MCF 10A (cell line): ENCODE measurements around the gene BTBD10. TPM values are rescaled to one million over a fixed set of nuclear protein-coding genes. Genes with fewer than 3 reads are reported as not detected.

ENCODE experiments used
- BruUV-seq: library from RNA; stranded (reverse); fragments of 400-500 nt; replicated peaks from 2 replicates; lab custom pipeline; 2021; lab: Mats Ljungman, UMichigan
- CTCF ChIA-PET: fragments of 300-600 bp; sonication (Branson Sonifier 250); formaldehyde crosslinking; extraction: SDS; loops from one replicate; lab custom pipeline; 2021; ENCODE audit warnings: antibody characterized with exemption, inconsistent platforms; lab: Yijun Ruan, JAX
- POLR2A ChIA-PET: fragments of 300-600, 350-650 bp; sonication (Branson Sonifier 250); formaldehyde crosslinking; extraction: SDS; loops from one replicate; lab custom pipeline; 2020; ENCODE audit warnings: antibody characterized with exemption, inconsistent platforms; lab: Yijun Ruan, JAX
- DNase-seq: peaks from one replicate; pipeline ENCODE4 v3.0.0-alpha.2; 2018; ENCODE audit not compliant: unreplicated experiment
- H3K27ac Mint-ChIP-seq: one replicate; pipeline ENCODE4 v1.8.0; 2022; ENCODE audit warnings: mild to moderate bottlenecking, low read depth, mixed read lengths; ENCODE audit not compliant: unreplicated experiment
- H3K27me3 Mint-ChIP-seq: one replicate; pipeline ENCODE4 v1.8.0; 2022; ENCODE audit warnings: mixed read lengths; ENCODE audit not compliant: insufficient read depth, unreplicated experiment
- H3K36me3 Mint-ChIP-seq: one replicate; pipeline ENCODE4 v1.8.0; 2022; ENCODE audit warnings: mild to moderate bottlenecking, moderate library complexity, mixed read lengths; ENCODE audit not compliant: insufficient read depth, unreplicated experiment
- H3K4me1 Mint-ChIP-seq: one replicate; pipeline ENCODE4 v1.8.0; 2022; ENCODE audit warnings: mixed read lengths; ENCODE audit not compliant: insufficient read depth, unreplicated experiment
- H3K4me3 Mint-ChIP-seq: one replicate; pipeline ENCODE4 v1.8.0; 2022; ENCODE audit warnings: mild to moderate bottlenecking, moderate library complexity, mixed read lengths; ENCODE audit not compliant: unreplicated experiment
- H3K9me3 Mint-ChIP-seq: one replicate; pipeline ENCODE4 v1.8.0; 2022; ENCODE audit warnings: mixed read lengths; ENCODE audit not compliant: unreplicated experiment
- CTCF ChIP-seq: fragments of 200-600 bp; IDR thresholded peaks from one replicate; pipeline ENCODE4 v1.8.0; 2022; ENCODE audit warnings: antibody characterized with exemption, mild to moderate bottlenecking; ENCODE audit not compliant: unreplicated experiment
- intact Hi-C: fragments of 100-400 bp; cut with micrococcal nuclease; formaldehyde crosslinking; loops from 2 replicates; pipeline ENCODE4 v1.14.1; 2022
- total RNA-seq: library from RNA; stranded (reverse); gene quantifications from 2 replicates; pipeline ENCODE4 v1.2.3, GENCODE V29; 2022

BTBD10 gene
- total RNA-seq, 1 experiment from 2014 or later = 42.2 TPM

GRCh38 chr11:13355191-13355590 is 107.8 kb downstream of the BTBD10 start:
- H3K9me3 Mint-ChIP-seq = no peaks in the 10 kb centered on the region
- ChIA-PET POLR2A (interaction anchor here (1.7 kb wide), 1 partner anchor 107 kb away, joined by 5 read pairs; no protein-coding TSS in a partner anchor), CTCF (interaction anchor here (0.5 to 1.4 kb wide), 7 partner anchors 13 to 145 kb away, joined by 3 to 4 read pairs (median 3); no protein-coding TSS in a partner anchor)
- no peak overlapping the region for H3K27ac Mint-ChIP-seq
- H3K27me3 Mint-ChIP-seq = no peaks in the 10 kb centered on the region
- no peaks in the 10 kb centered on the region for H3K4me1 Mint-ChIP-seq
- no peak for TF ChIP-seq CTCF
- no peak overlapping the region for H3K4me3 Mint-ChIP-seq
- no peak for DNase-seq
- intact Hi-C loops = loop anchor here (10.0 kb wide), 1 partner anchor 110 kb away; the partner anchor contains the start of gene BTBD10
- BruUV-seq = no TSS peak
- H3K36me3 Mint-ChIP-seq = peaks cover 31% of the 10 kb centered on the region

GRCh38 chr11:13354335-13354734 is 108.7 kb downstream of the BTBD10 start:
- intact Hi-C loops = loop anchor here (10.0 kb wide), 1 partner anchor 110 kb away; the partner anchor contains the start of gene BTBD10
- H3K27ac Mint-ChIP-seq = peak overlapping the region; percentile 46
- H3K4me1 Mint-ChIP-seq = no peaks in the 10 kb centered on the region
- POLR2A ChIA-PET = interaction anchor here (1.1 kb wide), 1 partner anchor 109 kb away, joined by 4 read pairs; the partner anchor contains the start of gene BTBD10
- peaks cover 34% of the 10 kb centered on the region for H3K36me3 Mint-ChIP-seq
- no peak for TF ChIP-seq CTCF
- no peaks in the 10 kb centered on the region for H3K27me3 Mint-ChIP-seq
- H3K4me3 Mint-ChIP-seq = no peak overlapping the region
- CTCF ChIA-PET = interaction anchor here (0.7 to 3.0 kb wide), 7 partner anchors 9 to 111 kb away, joined by 3 to 14 read pairs (median 4); no protein-coding TSS in a partner anchor
- no TSS peak for BruUV-seq
- DNase-seq = peak; percentile 43
- H3K9me3 Mint-ChIP-seq = no peaks in the 10 kb centered on the region

- Mint-ChIP-seq H3K27me3 (no peaks in the 10 kb centered on the region), H3K4me3 (no peak overlapping the region), H3K9me3 (no peaks in the 10 kb centered on the region), H3K27ac (no peak overlapping the region), H3K4me1 (peaks cover 8% of the 10 kb centered on the region), H3K36me3 (peaks cover 35% of the 10 kb centered on the region)
- DNase-seq = no peak
- intact Hi-C loops = loop anchor here (10.0 kb wide), 1 partner anchor 112 kb away; the partner anchor contains the start of gene BTBD10
- no TSS peak for BruUV-seq
- ChIA-PET CTCF (interaction anchor here (0.6 to 5.0 kb wide), 6 partner anchors 9 to 149 kb away, joined by 3 to 24 read pairs (median 3); no protein-coding TSS in a partner anchor), POLR2A (interaction anchor here (1.0 kb wide), 1 partner anchor 145 kb away, joined by 6 read pairs; no protein-coding TSS in a partner anchor)
- TF ChIP-seq CTCF = no peak
These were observed 110.3 kb downstream of the BTBD10 start for GRCh38 chr11:13352711-13353110.

- intact Hi-C loops = no loop called here
- no peak overlapping the region for H3K4me3 Mint-ChIP-seq
- no TSS peak for BruUV-seq
- H3K27ac Mint-ChIP-seq = no peak overlapping the region
- DNase-seq = no peak
- ChIA-PET CTCF (interaction anchor here (0.5 to 5.0 kb wide), 5 partner anchors 16 to 381 kb away, joined by 3 to 24 read pairs (median 3); no protein-coding TSS in a partner anchor), POLR2A (interaction anchor here (0.6 kb wide), 1 partner anchor 12 kb away, joined by 3 read pairs; no protein-coding TSS in a partner anchor)
- TF ChIP-seq CTCF = no peak
- no peaks in the 10 kb centered on the region for H3K9me3 Mint-ChIP-seq
- no peaks in the 10 kb centered on the region for H3K27me3 Mint-ChIP-seq
- peaks cover 24% of the 10 kb centered on the region for H3K36me3 Mint-ChIP-seq
- peaks cover 8% of the 10 kb centered on the region for H3K4me1 Mint-ChIP-seq
These were observed 113.4 kb downstream of the BTBD10 start for GRCh38 chr11:13349581-13349980.
